SK-N-SH (cell line): ENCODE measurements around the gene SV2B. TPM values are rescaled to one million over a fixed set of nuclear protein-coding genes. Genes with fewer than 3 reads are reported as not detected.

Experiments
- CTCF ChIA-PET: fragments of 300-600, 350-600 bp; formaldehyde crosslinking; extraction: SDS; loops from one replicate; lab custom pipeline; 2021; lab: Yijun Ruan, JAX
- POLR2A ChIA-PET: fragments of 350-600 bp; sonication (Branson Sonifier 250); formaldehyde crosslinking; extraction: SDS; loops from one replicate; lab custom pipeline; 2020; ENCODE audit warnings: antibody characterized with exemption, inconsistent platforms; lab: Yijun Ruan, JAX
- DNase-seq: peaks from one replicate; pipeline ENCODE4 v3.0.0; 2012
- H2AFZ ChIP-seq: fragments of 200-600 bp; sonication (generic); 2 replicates; pipeline ENCODE4 v1.8.1; 2016; ENCODE audit warnings: antibody characterized with exemption, mild to moderate bottlenecking, low read depth
- H3F3A ChIP-seq: fragments of 200-600 bp; sonication (generic); replicated peaks from 2 replicates; pipeline ENCODE3; 2016; ENCODE audit warnings: antibody characterized with exemption, mild to moderate bottlenecking; ENCODE audit not compliant: insufficient read depth
- H3K27ac ChIP-seq, 2 experiments: fragments of 200-500 bp in 1 of 2; fragments of 200-600 bp in 1 of 2; sonication (Bioruptor generic) in 1 of 2; sonication (generic), shearing (Covaris generic) in 1 of 2; 2 replicates each; pipeline versions ENCODE4 v1.5.1 to v1.6.1; 2014 to 2016; ENCODE audit warnings: low read depth in 2 of 2, inconsistent platforms in 1 of 2, low read length in 1 of 2, mild to moderate bottlenecking in 1 of 2, mixed read lengths in 1 of 2
- H3K27me3 ChIP-seq: fragments of 200-600 bp; sonication (generic), shearing (Covaris generic); 2 replicates; pipeline ENCODE4 v1.6.1; 2016; ENCODE audit warnings: mixed run types; ENCODE audit not compliant: insufficient read depth
- H3K36me3 ChIP-seq, 2 experiments: fragments of 200-500 bp in 1 of 2; fragments of 200-600 bp in 1 of 2; sonication (Bioruptor generic) in 1 of 2; sonication (generic) in 1 of 2; replicated peaks in 1 of 2; 2 replicates each; pipeline versions ENCODE3 to v1.5.1; 2014 to 2016; ENCODE audit warnings: low read length in 1 of 2, mild to moderate bottlenecking in 1 of 2; ENCODE audit not compliant: insufficient read depth in 2 of 2, control insufficient read depth in 1 of 2
- H3K4me1 ChIP-seq, 2 experiments: fragments of 200-500 bp in 1 of 2; fragments of 200-600 bp in 1 of 2; sonication (Bioruptor generic) in 1 of 2; sonication (generic), shearing (Covaris generic) in 1 of 2; 2 replicates each; pipeline versions ENCODE4 v1.5.1 to v1.6.1; 2014 to 2016; ENCODE audit warnings: low read depth in 1 of 2, low read length in 1 of 2, mixed run types in 1 of 2; ENCODE audit not compliant: insufficient read depth in 2 of 2, control insufficient read depth in 1 of 2
- H3K4me2 ChIP-seq: fragments of 200-600 bp; sonication (generic), shearing (Covaris generic); 2 replicates; pipeline ENCODE4 v1.6.1; 2017; ENCODE audit warnings: mixed run types
- H3K4me3 ChIP-seq, 2 experiments: fragments of 200-500 bp in 1 of 2; fragments of 200-600 bp in 1 of 2; sonication (Bioruptor generic) in 1 of 2; sonication (generic), shearing (Covaris generic) in 1 of 2; 2 replicates each; pipeline versions ENCODE4 v1.5.1 to v1.8.1; 2014 to 2016; ENCODE audit warnings: low read depth in 2 of 2, inconsistent platforms in 1 of 2, low read length in 1 of 2, mild to moderate bottlenecking in 1 of 2, mixed read lengths in 1 of 2, moderate library complexity in 1 of 2
- H3K79me2 ChIP-seq: fragments of 200-600 bp; sonication (generic); 2 replicates; pipeline ENCODE4 v1.8.1; 2017; ENCODE audit warnings: mild to moderate bottlenecking; ENCODE audit not compliant: insufficient read depth
- H3K9ac ChIP-seq: fragments of 200-600 bp; sonication (generic); 2 replicates; pipeline ENCODE4 v1.6.1; 2017; ENCODE audit warnings: mixed run types
- H3K9me2 ChIP-seq: fragments of 200-600 bp; sonication (generic); 2 replicates; pipeline ENCODE4 v1.6.1; 2017; ENCODE audit warnings: mixed run types
- H3K9me3 ChIP-seq: fragments of 200-600 bp; sonication (generic); 2 replicates; pipeline ENCODE4 v1.6.1; 2017; ENCODE audit warnings: mixed run types, mild to moderate bottlenecking, moderate library complexity
- H4K20me1 ChIP-seq: fragments of 200-600 bp; sonication (generic); 2 replicates; pipeline ENCODE4 v1.6.1; 2017; ENCODE audit warnings: mild to moderate bottlenecking, mixed run types; ENCODE audit not compliant: insufficient read depth
- CHD2 ChIP-seq: fragments of 150-350 bp; IDR thresholded peaks from 2 replicates; pipeline ENCODE4 v1.6.1; 2018; ENCODE audit warnings: low read length; ENCODE audit not compliant: partially characterized antibody
- EP300 ChIP-seq, 2 experiments: IDR thresholded peaks; 2 replicates each; pipeline versions ENCODE4 v1.4.0 to v1.6.1; 2012; ENCODE audit warnings: borderline replicate concordance in 1 of 2, low read depth in 1 of 2, low read length in 1 of 2
- EZH2phosphoT487 ChIP-seq: fragments of 200-600 bp; sonication (generic); IDR thresholded peaks from 2 replicates; pipeline ENCODE4 v1.6.1; 2017; ENCODE audit warnings: low read depth, mixed run types, mild to moderate bottlenecking, antibody characterized with exemption, moderate library complexity, borderline replicate concordance
- FOSL2 ChIP-seq: IDR thresholded peaks from 2 replicates; pipeline ENCODE4 v1.4.0; 2012; ENCODE audit warnings: low read depth, mild to moderate bottlenecking, moderate library complexity, borderline replicate concordance
- FOXJ3 ChIP-seq: sonication (generic); formaldehyde crosslinking; IDR thresholded peaks from 2 replicates; pipeline ENCODE4 v1.5.1; 2020; ENCODE audit warnings: mild to moderate bottlenecking, missing genetic modification reagents
- FOXM1 ChIP-seq: IDR thresholded peaks from 2 replicates; pipeline ENCODE4 v1.4.0; 2012; ENCODE audit warnings: low read depth, mild to moderate bottlenecking
- GABPA ChIP-seq: IDR thresholded peaks from 2 replicates; pipeline ENCODE4 v1.4.0; 2012; ENCODE audit warnings: low read depth, mild to moderate bottlenecking
- MEF2A ChIP-seq: IDR thresholded peaks from 2 replicates; pipeline ENCODE4 v1.4.0; 2012; ENCODE audit warnings: low read depth, borderline replicate concordance
- MXI1 ChIP-seq: IDR thresholded peaks from 2 replicates; pipeline ENCODE4 v1.6.1; 2012; ENCODE audit warnings: mild to moderate bottlenecking, low read depth, low read length, improper control_type of control experiment
- NFIC ChIP-seq: IDR thresholded peaks from 2 replicates; pipeline ENCODE4 v1.4.0; 2012; ENCODE audit warnings: borderline replicate concordance
- NRF1 ChIP-seq: IDR thresholded peaks from 2 replicates; pipeline ENCODE4 v1.6.1; 2012; ENCODE audit warnings: low read depth, mild to moderate bottlenecking, low read length
- POLR2AphosphoS5 ChIP-seq: IDR thresholded peaks from 2 replicates; pipeline ENCODE4 v1.6.1; 2012; ENCODE audit warnings: low read depth, low read length
- RAD21 ChIP-seq: IDR thresholded peaks from 2 replicates; pipeline ENCODE4 v1.6.1; 2012; ENCODE audit warnings: mild to moderate bottlenecking, low read length
- RFX5 ChIP-seq: IDR thresholded peaks from 2 replicates; pipeline ENCODE4 v1.6.1; 2012; ENCODE audit warnings: mild to moderate bottlenecking, improper control_type of control experiment, low read length
- RXRA ChIP-seq: IDR thresholded peaks from 2 replicates; pipeline ENCODE4 v1.4.0; 2012; ENCODE audit warnings: low read depth, mild to moderate bottlenecking, borderline replicate concordance
- SMC3 ChIP-seq: IDR thresholded peaks from 2 replicates; pipeline ENCODE4 v1.6.1; 2012; ENCODE audit warnings: low read depth, low read length, improper control_type of control experiment
- TCF12 ChIP-seq: IDR thresholded peaks from 2 replicates; pipeline ENCODE4 v1.4.0; 2012
- YY1 ChIP-seq: IDR thresholded peaks from 2 replicates; pipeline ENCODE4 v1.4.0; 2012; ENCODE audit warnings: low read depth, mild to moderate bottlenecking
- WGBS: methylation state at CpG from one replicate; pipeline ENCODE4 v1.1.6; 2017; ENCODE audit warnings: low lambda C conversion rate; 5-methylcytosine and 5-hydroxymethylcytosine counted together
- polyA plus RNA-seq, 3 experiments: library from polyadenylated mRNA; depleted of rRNA; stranded (reverse); fragments of >200 nt; gene quantifications; 2 replicates each; pipeline ENCODE4 v1.2.3, GENCODE V29; 2012
- TF ChIP-seq, protein P1 (sequence below): IDR thresholded peaks from 2 replicates; pipeline ENCODE4 v1.6.1; 2012; ENCODE audit warnings: mild to moderate bottlenecking, low read depth, low read length, moderate library complexity
- TF ChIP-seq, protein P2 (sequence below): IDR thresholded peaks from 2 replicates; pipeline ENCODE4 v1.4.0; 2012; ENCODE audit warnings: low read depth, borderline replicate concordance
- TF ChIP-seq, protein P3 (sequence below): fragments of 200-600 bp; sonication (generic); IDR thresholded peaks from 2 replicates; pipeline ENCODE4 v1.6.1; 2017; ENCODE audit warnings: antibody characterized with exemption, mild to moderate bottlenecking, moderate library complexity
- TF ChIP-seq, protein P4 (sequence below): fragments of 150-350 bp; IDR thresholded peaks from 2 replicates; pipeline ENCODE4 v1.6.1; 2017; ENCODE audit warnings: antibody characterized with exemption, low read length, low read depth, borderline replicate concordance

SV2B gene
- polyA plus RNA-seq, 1 of the 3 experiments (the other 2 are of a cell fraction): not detected

DNA sequence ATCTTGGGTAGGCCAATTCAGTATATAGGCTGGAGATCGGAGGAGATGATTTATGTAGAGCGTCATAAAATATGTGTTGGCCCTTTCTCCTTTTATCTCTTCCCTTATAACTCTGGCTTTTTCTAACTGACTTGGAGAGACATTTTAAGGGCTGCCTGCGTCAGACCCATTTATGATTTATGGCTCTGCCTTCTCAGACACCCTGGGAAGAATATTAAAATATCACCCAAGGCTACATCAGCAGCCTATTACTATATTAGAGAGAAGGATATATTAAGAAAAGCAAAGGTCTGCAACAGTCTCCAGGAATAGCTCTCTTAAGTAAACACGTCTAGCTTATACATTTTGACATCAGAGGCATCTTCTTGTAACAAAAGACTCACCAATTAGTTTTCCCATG is 179.4 kb downstream of the SV2B start:
- no peak for DNase-seq
- no peak overlapping the region for H3K9ac ChIP-seq
- no peaks in the 10 kb centered on the region for H3K27me3 ChIP-seq
- 46% methylated on average over 4 of the region's 4 CpGs for WGBS
- no peaks in the 10 kb centered on the region for H3K4me1 ChIP-seq
- TF ChIP-seq FOSL2 (no peak), FOXJ3 (CRISPR knock-in tag) (no peak), NRF1 (no peak), RFX5 (no peak), RAD21 (no peak), NFIC (no peak), EP300 (IDR thresholded peaks at IDR 0.05; ENCODE audit: borderline replicate concordance in 1 of 2, low read depth in 1 of 2, low read length in 1 of 2) (no peak), GABPA (no peak), YY1 (no peak), TCF12 (no peak)
- H3K9me3 ChIP-seq: peaks cover 9% of the 10 kb centered on the region; the same call in 1 of the 2 replicates
- no peak overlapping the region for H3K27ac ChIP-seq
- H4K20me1 ChIP-seq: no peaks in the 10 kb centered on the region
- no peak overlapping the region for H3K4me3 ChIP-seq
- no peaks in the 10 kb centered on the region for H3K9me2 ChIP-seq
- ChIA-PET POLR2A (no interaction called here), CTCF (interaction anchor here (1.0 to 2.5 kb wide), 7 partner anchors 8 to 323 kb away, joined by 3 to 13 read pairs (median 3); no protein-coding TSS in a partner anchor)
- H3K36me3 ChIP-seq: no peaks in the 10 kb centered on the region
- H3K4me2 ChIP-seq: no peak overlapping the region
- H2AFZ ChIP-seq: no peak overlapping the region
- no peaks in the 10 kb centered on the region for H3K79me2 ChIP-seq
- H3F3A ChIP-seq: no peaks in the 10 kb centered on the region

DNA sequence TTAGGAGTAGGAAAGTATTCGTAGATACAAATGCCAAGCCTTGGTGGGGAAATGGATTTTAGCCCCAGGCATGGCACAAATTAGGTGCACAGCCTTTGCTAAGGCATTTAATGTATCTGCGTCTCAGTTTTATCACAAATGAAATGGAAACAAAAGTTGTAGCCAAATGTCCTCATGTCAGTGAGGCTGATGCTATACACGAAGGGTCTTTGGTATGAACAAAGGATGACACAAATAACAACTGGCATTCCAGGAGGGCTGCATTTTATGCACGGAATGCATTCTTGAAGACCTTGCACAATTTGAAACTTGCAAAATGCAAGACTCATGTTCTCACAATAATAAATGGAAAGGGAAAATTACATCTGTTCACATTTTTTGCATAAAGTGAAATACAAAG is 181.9 kb downstream of the SV2B start:
- no peaks in the 10 kb centered on the region for H3K27me3 ChIP-seq
- no peaks in the 10 kb centered on the region for H3K9me2 ChIP-seq
- H3K36me3 ChIP-seq: no peaks in the 10 kb centered on the region
- no peaks in the 10 kb centered on the region for H3K9me3 ChIP-seq
- POLR2A ChIA-PET: no interaction called here
- no peak overlapping the region for H3K4me2 ChIP-seq
- H4K20me1 ChIP-seq: no peaks in the 10 kb centered on the region
- no peaks in the 10 kb centered on the region for H3F3A ChIP-seq
- H3K9ac ChIP-seq: no peak overlapping the region
- no peaks in the 10 kb centered on the region for H3K79me2 ChIP-seq
- no peak overlapping the region for H2AFZ ChIP-seq
- TF ChIP-seq, protein P1, sequence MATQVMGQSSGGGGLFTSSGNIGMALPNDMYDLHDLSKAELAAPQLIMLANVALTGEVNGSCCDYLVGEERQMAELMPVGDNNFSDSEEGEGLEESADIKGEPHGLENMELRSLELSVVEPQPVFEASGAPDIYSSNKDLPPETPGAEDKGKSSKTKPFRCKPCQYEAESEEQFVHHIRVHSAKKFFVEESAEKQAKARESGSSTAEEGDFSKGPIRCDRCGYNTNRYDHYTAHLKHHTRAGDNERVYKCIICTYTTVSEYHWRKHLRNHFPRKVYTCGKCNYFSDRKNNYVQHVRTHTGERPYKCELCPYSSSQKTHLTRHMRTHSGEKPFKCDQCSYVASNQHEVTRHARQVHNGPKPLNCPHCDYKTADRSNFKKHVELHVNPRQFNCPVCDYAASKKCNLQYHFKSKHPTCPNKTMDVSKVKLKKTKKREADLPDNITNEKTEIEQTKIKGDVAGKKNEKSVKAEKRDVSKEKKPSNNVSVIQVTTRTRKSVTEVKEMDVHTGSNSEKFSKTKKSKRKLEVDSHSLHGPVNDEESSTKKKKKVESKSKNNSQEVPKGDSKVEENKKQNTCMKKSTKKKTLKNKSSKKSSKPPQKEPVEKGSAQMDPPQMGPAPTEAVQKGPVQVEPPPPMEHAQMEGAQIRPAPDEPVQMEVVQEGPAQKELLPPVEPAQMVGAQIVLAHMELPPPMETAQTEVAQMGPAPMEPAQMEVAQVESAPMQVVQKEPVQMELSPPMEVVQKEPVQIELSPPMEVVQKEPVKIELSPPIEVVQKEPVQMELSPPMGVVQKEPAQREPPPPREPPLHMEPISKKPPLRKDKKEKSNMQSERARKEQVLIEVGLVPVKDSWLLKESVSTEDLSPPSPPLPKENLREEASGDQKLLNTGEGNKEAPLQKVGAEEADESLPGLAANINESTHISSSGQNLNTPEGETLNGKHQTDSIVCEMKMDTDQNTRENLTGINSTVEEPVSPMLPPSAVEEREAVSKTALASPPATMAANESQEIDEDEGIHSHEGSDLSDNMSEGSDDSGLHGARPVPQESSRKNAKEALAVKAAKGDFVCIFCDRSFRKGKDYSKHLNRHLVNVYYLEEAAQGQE: no peak
- TF ChIP-seq, protein P2, sequence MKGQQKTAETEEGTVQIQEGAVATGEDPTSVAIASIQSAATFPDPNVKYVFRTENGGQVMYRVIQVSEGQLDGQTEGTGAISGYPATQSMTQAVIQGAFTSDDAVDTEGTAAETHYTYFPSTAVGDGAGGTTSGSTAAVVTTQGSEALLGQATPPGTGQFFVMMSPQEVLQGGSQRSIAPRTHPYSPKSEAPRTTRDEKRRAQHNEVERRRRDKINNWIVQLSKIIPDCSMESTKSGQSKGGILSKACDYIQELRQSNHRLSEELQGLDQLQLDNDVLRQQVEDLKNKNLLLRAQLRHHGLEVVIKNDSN: no peak
- TF ChIP-seq, protein P3, sequence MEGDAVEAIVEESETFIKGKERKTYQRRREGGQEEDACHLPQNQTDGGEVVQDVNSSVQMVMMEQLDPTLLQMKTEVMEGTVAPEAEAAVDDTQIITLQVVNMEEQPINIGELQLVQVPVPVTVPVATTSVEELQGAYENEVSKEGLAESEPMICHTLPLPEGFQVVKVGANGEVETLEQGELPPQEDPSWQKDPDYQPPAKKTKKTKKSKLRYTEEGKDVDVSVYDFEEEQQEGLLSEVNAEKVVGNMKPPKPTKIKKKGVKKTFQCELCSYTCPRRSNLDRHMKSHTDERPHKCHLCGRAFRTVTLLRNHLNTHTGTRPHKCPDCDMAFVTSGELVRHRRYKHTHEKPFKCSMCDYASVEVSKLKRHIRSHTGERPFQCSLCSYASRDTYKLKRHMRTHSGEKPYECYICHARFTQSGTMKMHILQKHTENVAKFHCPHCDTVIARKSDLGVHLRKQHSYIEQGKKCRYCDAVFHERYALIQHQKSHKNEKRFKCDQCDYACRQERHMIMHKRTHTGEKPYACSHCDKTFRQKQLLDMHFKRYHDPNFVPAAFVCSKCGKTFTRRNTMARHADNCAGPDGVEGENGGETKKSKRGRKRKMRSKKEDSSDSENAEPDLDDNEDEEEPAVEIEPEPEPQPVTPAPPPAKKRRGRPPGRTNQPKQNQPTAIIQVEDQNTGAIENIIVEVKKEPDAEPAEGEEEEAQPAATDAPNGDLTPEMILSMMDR: no peak
- TF ChIP-seq MEF2A (no peak), RXRA (no peak), POLR2AphosphoS5 (no peak), FOXM1 (no peak), MXI1 (no peak), EZH2phosphoT487 (no peak), CHD2 (no peak), RAD21 (no peak), SMC3 (no peak)
- TF ChIP-seq, protein P4, sequence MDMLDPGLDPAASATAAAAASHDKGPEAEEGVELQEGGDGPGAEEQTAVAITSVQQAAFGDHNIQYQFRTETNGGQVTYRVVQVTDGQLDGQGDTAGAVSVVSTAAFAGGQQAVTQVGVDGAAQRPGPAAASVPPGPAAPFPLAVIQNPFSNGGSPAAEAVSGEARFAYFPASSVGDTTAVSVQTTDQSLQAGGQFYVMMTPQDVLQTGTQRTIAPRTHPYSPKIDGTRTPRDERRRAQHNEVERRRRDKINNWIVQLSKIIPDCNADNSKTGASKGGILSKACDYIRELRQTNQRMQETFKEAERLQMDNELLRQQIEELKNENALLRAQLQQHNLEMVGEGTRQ: no peak
- TF ChIP-seq, all 33 proteins: peak for 0
- no peak for DNase-seq
- H3K4me3 ChIP-seq: no peak overlapping the region
- no peaks in the 10 kb centered on the region for H3K4me1 ChIP-seq
- CTCF ChIA-PET: interaction anchor here (0.9 to 2.3 kb wide), 5 partner anchors 10 to 796 kb away, joined by 3 to 12 read pairs (median 4); no protein-coding TSS in a partner anchor
- WGBS: 26% methylated on average over 4 of the region's 4 CpGs
- no peak overlapping the region for H3K27ac ChIP-seq
